Subcutaneous adipose tissue (tissue), 4 donors: ENCODE measurements around the gene PNMT. TPM values are rescaled to one million over a fixed set of nuclear protein-coding genes. Genes with fewer than 3 reads are reported as not detected.

Source experiments
- total RNA-seq, 4 donors: library from RNA; depleted of rRNA; stranded (reverse); fragments of >200 nt; gene quantifications; one replicate each; pipeline ENCODE4 v1.1.0, GENCODE V29; 2016
- TF ChIP-seq, protein P1 (sequence below): fragments of 450-650 bp; IDR thresholded peaks from one replicate; pipeline ENCODE4 v1.5.1; 2016; ENCODE audit warnings: low read depth, mild to moderate bottlenecking, control low read depth, antibody characterized with exemption, moderate library complexity

The PNMT gene
- total RNA-seq, 4 donors from 2014 or later: 2.0 to 7.3 (median 4.2) TPM

DNA sequence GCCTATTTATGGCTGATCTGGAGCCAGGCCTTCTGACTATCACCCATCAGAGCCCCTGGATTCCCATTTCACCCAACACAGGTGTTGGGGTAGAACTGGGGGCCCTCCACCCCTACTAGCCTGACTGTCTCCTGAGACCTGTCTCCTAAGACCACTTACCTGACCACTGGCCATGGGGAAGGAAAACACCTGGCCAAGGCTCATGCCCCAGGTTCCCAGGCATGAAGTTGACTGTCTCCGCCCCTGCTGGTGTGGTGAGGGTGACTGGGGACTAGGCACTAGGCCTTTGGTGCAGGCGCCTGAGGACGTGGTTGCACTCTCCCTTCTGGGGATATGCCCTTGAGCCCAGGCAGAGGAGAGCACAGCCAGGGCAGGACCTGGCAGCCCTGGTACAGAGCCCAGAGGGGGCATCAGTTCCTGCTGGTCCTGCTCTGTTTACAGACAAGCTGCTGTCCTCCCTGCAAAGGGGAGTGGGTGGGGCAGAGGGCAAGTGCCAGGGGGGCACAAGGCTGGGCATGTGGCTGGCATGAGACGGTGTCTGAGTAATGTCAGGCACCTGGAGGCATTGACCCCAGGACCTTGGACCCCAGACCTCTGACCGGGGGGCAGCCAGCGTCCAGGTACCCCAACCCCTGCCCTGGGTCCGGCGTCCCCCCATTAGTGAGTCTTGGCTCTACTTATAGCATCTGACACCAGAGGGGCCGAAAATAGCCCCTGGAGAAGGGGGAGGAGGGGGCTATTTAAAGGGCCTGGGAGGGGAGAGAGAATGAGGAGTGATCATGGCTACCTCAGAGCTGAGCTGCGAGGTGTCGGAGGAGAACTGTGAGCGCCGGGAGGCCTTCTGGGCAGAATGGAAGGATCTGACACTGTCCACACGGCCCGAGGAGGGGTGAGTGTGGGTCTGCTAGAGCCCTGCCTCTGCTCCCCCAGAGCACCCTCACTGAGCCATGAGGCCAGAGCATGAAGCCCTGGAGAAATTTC is 3.4 kb upstream of the PNMT start, which contains the start of gene TCAP:
TSS of gene TCAP (plus strand) at position 769 of the 981 bp plus-strand sequence. CDS start at position 780, 11 bp downstream.
- TF ChIP-seq, protein P1, sequence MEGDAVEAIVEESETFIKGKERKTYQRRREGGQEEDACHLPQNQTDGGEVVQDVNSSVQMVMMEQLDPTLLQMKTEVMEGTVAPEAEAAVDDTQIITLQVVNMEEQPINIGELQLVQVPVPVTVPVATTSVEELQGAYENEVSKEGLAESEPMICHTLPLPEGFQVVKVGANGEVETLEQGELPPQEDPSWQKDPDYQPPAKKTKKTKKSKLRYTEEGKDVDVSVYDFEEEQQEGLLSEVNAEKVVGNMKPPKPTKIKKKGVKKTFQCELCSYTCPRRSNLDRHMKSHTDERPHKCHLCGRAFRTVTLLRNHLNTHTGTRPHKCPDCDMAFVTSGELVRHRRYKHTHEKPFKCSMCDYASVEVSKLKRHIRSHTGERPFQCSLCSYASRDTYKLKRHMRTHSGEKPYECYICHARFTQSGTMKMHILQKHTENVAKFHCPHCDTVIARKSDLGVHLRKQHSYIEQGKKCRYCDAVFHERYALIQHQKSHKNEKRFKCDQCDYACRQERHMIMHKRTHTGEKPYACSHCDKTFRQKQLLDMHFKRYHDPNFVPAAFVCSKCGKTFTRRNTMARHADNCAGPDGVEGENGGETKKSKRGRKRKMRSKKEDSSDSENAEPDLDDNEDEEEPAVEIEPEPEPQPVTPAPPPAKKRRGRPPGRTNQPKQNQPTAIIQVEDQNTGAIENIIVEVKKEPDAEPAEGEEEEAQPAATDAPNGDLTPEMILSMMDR: no peak

DNA sequence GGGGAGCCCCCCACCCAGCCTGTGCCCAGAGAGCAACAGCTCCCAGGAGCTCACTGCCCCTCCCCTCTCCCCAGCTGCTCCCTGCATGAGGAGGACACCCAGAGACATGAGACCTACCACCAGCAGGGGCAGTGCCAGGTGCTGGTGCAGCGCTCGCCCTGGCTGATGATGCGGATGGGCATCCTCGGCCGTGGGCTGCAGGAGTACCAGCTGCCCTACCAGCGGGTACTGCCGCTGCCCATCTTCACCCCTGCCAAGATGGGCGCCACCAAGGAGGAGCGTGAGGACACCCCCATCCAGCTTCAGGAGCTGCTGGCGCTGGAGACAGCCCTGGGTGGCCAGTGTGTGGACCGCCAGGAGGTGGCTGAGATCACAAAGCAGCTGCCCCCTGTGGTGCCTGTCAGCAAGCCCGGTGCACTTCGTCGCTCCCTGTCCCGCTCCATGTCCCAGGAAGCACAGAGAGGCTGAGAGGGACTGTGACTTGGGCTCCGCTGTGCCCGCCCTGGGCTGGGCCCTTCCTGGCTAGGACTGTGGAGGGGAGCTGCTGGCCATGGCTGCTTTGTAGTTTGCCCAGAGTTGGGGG is 2.5 kb upstream of the PNMT start:
- TF ChIP-seq, protein P1: no peak

DNA sequence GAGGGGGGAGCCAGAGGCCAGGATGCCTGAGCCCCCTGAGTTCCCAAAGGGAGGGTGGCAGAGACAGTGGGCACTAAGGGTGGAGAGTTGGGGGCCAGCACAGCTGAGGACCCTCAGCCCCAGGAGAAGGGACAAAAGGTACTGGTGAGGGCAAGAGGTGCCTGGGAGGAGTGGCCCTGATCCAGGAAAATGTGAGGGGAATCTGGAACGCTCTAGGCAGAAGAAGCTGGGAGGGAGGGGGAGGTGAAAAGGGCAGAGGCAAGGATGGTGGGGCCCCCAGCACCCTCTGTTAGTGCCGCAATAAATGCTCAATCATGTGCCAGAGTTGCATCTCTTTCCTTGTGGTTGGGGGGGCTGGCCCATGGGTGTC is 2.0 kb upstream of the PNMT start:
- TF ChIP-seq, protein P1: no peak

DNA sequence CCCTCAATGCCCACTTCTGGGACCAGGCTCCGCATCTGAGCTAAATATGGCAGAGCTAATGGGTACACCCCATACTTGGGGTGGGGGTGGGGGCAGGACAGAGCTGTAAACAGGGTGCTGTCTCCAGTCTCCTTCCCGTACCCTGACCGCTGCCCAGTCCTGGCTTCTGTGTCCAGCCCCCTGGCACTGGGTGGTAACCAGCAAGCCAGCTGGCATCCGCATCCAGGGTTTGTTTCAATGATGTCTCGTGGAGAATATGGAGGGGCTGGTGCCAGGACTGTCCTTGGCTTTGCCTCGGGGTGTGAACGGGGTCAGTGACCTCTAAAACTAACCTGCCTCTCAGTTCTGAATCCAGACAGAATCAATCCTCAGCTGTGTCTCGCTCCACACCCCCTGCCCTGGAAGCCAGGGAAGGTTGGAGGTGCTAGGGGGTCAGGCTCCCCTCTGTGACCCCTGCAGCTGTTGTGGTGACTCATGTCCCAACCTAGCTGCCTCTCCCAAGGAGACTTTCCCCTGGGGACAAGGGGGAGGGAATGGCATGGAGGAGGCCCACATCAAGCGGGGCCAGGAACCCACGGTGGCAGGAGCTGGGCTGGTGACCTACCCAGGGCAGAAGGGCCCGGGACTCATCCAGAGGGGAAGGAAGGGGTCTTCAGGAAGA is 1.5 kb upstream of the PNMT start:
- TF ChIP-seq, protein P1: no peak

DNA sequence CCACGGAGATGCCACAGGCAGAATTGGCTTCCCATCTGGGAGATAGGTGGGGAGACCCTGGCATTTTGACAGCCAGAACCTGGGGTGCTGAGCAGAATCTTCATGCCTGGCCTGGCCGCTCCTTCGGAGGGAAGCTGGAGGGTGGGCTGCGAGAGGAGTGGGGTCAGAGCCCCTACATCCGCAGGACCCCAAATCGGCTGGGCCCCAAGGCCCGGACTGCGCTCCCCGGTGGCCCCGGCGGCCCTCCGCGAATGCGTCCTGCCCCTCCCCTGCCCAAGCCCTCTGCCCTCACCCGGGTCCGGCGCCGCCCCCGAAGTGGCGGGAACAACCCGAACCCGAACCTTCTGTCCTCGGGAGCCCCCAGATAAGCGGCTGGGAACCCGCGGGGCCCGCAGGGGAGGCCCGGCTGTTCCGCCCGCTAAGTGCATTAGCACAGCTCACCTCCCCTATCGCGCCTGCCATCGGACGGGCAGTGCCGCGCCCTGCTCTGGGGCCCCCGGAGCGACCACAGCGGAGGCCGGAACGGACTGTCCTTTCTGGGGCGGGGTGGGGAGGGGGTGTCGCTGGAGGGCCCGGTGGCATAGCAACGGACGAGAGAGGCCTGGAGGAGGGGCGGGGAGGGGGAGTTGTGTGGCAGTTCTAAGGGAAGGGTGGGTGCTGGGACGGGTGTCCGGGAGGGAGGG is 850 bp upstream of the PNMT start:
- TF ChIP-seq, protein P1: no peak

DNA sequence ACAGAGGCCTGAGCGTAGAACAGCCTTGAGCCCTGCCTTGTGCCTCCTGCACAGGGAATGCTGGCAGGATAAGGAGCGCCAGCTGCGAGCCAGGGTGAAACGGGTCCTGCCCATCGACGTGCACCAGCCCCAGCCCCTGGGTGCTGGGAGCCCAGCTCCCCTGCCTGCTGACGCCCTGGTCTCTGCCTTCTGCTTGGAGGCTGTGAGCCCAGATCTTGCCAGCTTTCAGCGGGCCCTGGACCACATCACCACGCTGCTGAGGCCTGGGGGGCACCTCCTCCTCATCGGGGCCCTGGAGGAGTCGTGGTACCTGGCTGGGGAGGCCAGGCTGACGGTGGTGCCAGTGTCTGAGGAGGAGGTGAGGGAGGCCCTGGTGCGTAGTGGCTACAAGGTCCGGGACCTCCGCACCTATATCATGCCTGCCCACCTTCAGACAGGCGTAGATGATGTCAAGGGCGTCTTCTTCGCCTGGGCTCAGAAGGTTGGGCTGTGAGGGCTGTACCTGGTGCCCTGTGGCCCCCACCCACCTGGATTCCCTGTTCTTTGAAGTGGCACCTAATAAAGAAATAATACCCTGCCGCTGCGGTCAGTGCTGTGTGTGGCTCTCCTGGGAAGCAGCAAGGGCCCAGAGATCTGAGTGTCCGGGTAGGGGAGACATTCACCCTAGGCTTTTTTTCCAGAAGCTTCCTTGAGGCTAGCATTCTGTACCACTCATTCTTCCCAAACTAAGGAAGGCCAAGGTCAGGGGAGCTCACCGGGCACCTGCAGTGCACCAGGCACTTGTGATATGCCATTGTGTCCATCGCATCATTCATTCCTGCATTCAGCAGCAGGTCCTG is 1.9 kb downstream of the PNMT start:
- TF ChIP-seq, protein P1: no peak
